Islet precursor cell (in vitro differentiated cells): Measurements from ENCODE around the gene STK25.
"Not testable (repeated sequence)": the region's sequence is repeated elsewhere in the genome, so short reads cannot be mapped to it uniquely, and the experiment has no call there.

Source experiments
- DNase-seq: peaks from one replicate; pipeline ENCODE4 v3.0.0-alpha.2; 2018

The STK25 gene

GRCh38 chr2:241507430-241508239 lies 749 bp downstream of the STK25 start:
- peak; percentile 86 for DNase-seq

GRCh38 chr2:241506793-241507429 lies 1.5 kb downstream of the STK25 start:
- no peak for DNase-seq

GRCh38 chr2:241506317-241506716 lies 2.1 kb downstream of the STK25 start:
- DNase-seq, result not testable (repeated sequence)

DNA sequence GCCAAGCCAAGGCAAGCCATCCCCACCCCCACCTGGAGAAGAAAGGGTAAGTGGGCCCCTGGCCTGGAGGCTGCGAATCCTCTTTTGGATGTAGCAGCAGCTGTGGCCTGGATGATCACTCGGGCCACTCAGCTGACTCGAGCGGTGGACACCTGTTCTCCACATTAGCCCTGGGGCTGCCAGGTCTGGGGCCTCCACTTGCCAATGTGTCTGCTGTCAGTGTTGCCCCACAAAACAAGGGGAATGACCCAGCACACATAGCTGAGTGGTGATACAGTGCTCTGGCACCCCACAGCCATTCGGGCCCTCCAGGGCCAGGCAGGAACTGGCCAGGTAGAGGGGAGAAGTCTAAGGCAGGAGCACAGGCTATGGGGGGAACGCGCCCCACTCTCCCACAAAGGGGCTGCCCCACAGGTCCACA lies 2.6 kb downstream of the STK25 start:
- DNase-seq, result no peak

DNA sequence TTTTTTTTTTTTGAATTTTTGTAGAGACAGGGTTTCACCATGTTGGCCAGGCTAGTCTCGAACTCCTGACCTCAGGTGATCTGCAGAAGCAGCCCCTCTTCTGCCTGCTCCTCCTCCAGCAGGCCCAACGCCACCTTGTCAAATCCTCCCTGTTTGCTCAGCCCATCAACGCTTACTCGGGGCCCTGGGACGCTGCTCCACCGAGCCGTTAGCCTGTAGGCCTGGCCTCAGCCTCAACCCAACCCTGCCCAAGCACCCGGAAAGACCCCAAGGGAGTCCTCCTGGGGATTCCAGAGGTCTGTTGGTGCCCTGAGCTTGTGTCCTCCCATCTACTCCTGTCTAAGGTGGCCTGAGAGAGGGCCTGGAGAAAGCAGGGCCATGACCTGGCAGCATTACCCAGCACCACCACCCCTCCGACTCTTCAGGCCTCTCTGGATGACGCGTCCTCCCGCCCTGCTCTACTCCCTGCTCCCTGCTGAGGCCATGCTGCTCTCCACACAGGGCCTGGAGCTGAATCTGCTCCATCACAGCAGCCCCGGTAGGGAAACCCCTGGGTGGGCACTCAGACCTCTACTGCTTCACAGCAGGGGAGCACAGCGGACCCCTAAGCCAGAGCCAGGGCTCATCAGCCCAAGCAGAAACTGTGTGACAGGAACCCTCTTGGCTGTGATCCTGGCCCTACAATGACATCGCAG lies 3.2 kb downstream of the STK25 start:
- no peak for DNase-seq

- DNase-seq, result no peak
Measured at GRCh38 chr2:241503776-241504392, 4.5 kb downstream of the STK25 start.

DNA sequence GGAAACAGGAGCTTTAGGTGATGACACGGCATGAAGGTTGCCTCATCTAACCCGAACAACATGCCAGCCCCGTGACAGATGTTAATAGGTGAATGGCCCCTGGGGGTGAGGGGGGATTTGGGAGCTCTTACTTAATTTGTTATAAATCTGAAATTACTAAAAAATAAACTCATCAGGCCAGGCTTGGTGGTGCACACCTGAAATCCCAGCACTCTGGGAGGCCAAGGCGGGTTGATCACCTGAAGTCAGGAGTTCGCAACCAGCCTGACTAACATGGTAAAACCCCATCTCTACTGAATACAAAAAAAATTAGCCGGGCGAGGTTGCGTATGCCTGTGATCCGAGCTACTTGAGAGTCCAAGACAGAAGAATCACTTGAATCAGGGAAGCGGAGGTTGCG lies 6.1 kb downstream of the STK25 start:
- no peak for DNase-seq

- no peak for DNase-seq
Measured at GRCh38 chr2:241501551-241501950, 6.8 kb downstream of the STK25 start.

GRCh38 chr2:241501099-241501541 lies 7.3 kb downstream of the STK25 start:
- no peak for DNase-seq

- peak; percentile 39 for DNase-seq
Measured at GRCh38 chr2:241500431-241500975, 7.9 kb downstream of the STK25 start.

DNA sequence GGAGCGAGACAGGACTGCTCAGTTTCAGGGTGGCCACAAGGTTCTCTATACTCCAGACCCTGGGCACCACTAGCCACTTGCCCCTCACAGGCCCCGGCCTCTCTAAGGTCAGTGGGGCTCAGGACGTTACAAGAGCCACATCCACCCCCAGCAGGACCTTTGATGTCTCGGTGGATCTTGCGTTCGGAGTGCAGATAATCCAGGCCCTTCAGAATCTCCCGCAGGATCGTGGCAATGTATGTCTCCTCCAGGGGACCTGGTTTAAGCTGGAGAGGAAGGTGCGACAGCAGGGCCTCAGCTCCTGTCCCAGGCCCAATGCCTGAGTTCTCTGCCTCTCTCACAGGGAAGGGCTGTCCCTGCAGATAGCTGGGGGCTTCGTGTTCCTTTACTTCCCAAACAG lies 8.4 kb downstream of the STK25 start:
- DNase-seq, result no peak

DNA sequence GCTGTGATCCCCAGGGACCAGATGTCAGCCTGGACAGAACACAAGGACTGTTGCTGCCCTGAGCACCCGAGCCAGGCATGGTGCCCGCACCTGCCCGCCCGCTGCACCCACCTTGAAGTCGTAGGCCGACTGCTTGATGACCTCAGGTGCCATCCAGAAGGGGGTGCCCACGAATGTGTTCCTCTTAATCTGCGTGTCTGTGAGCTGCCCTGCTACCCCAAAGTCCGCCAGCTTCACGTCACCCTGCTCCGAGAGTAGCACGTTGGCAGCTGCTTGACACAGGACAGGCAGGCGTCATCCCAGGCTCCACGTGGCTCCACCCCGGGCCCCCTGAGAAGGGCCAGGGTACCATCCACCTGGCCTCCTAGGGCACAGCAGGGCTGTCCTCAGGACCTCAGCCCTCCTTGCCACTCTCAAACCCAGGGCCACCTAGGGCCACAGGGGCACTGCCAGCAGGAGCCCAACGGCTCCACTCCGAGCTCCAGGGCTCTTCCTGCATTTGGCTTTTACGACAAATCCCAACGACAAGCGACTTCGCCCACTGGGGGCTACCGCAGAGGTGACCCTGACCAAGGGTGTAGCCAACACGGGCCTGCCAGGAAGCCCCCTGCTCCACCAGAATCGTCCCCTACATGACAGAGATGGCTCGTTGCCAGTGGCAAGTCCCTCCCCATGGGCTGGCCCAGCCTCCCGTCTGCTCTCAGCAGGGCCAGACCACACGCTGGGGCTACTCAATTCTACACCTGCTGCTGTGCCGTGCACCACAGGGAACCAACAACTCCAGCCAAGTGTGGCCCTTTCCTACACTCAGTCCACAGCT lies 9.0 kb downstream of the STK25 start:
- DNase-seq, result no peak

GRCh38 chr2:241498115-241499070 lies 10.0 kb downstream of the STK25 start:
- DNase-seq, result no peak

- DNase-seq, result no peak
Measured at GRCh38 chr2:241496904-241497877, 11.2 kb downstream of the STK25 start.

GRCh38 chr2:241496003-241496707 lies 12.2 kb downstream of the STK25 start:
- no peak for DNase-seq

DNA sequence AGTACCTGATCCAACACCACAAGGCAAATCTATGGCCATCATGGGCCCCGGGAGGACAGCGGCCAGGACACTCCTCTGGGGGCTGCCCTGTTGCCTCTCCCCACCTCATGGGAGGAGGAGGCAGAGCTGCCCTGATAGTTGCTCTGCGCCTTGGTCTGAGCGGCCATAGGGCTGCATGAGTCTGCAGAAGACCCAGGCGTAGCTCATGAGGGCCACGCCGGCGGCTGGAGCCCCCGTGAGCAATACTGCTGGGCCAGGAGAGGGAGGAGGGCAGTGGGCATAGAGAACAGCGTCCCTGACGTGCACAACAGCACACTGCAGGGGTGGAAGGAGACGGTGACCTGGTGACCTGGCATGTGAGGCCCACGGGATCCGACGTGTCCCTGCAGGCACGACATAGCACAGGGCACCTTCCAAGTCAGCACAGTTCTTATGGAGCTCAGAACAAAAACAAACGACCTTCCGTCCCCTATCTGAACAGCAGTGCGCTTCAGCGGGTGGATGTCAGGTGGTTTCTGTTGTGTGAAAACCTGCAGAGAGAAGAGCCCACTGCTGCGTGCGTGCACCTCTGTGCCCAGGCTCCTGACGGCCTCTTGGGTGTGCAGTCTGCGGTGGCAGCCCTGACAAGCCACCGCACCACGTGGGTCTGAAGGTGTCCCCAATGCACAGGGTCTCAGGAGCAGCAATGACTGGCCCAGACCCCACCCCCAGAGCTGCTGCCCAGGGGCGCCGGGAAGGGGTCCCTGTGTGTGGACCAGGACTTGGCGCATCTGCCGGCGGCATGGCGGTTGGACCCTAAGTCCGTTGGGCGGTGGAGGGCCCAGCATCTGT lies 13.0 kb downstream of the STK25 start:
- no peak for DNase-seq

GRCh38 chr2:241494311-241494908 lies 14.0 kb downstream of the STK25 start:
- DNase-seq, result no peak

DNA sequence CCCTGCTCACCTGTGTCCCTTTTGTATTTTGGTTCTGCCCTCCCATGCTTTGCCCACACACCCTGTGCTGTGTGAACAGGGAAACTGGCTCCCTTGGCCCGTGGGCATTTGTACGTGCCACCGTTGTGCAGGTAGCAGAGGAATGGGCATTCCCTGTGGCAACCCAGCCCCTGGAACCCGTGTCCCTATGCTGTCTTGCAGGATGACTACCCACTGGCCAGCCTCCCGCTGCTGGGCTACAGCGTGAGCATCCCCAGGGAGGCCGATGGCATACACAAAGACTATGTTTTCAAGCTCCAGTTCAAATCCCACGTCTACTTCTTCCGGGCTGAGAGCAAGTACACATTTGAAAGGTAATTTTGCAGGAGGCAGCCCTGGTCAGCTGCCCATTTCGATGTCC lies 15.3 kb downstream of the STK25 start:
- DNase-seq, result no peak
